Kidney epithelial cell (primary cell): ENCODE data around the gene DRC3. TPM values are rescaled to one million over a fixed set of nuclear protein-coding genes. Genes with fewer than 3 reads are reported as not detected.
A peak's percentile ranks its signal among the peaks of the same experiment; 100 is the strongest.

Experiments used
- DNase-seq: peaks from one replicate; pipeline ENCODE4 v3.0.0-alpha.2; 2010; ENCODE audit warnings: low read depth
- H3K27me3 ChIP-seq: 2 replicates; pipeline ENCODE4 v1.6.0; 2011; ENCODE audit warnings: low read length; ENCODE audit not compliant: control insufficient read depth, insufficient read depth
- H3K36me3 ChIP-seq: 2 replicates; pipeline ENCODE4 v1.5.1; 2011; ENCODE audit warnings: low read length; ENCODE audit not compliant: control insufficient read depth, insufficient read depth
- H3K4me3 ChIP-seq: 2 replicates; pipeline ENCODE4 v1.5.1; 2011; ENCODE audit warnings: low read depth, mild to moderate bottlenecking, control low read depth, low read length
- CTCF ChIP-seq: IDR thresholded peaks from 2 replicates; pipeline ENCODE4 v1.5.1; 2011; ENCODE audit warnings: mild to moderate bottlenecking, moderate library complexity, low read length, control low read depth, inconsistent platforms; ENCODE audit not compliant: insufficient read depth, poor library complexity, severe bottlenecking
- total RNA-seq: library from RNA; depleted of rRNA; stranded (reverse); fragments of >200 nt; gene quantifications from 2 replicates; pipeline ENCODE4 v1.2.3, GENCODE V29; 2015

The DRC3 gene
- total RNA-seq, 1 donor from 2014 or later, result 3.9 TPM

GRCh38 chr17:18038861-18039534, 66.3 kb downstream of the DRC3 start, which contains the start of the genes ATPAF2 and GID4:
Gene ATPAF2 (minus strand): TSS chr17:18039168. CDS start chr17:18039013, 155 bp downstream.
Gene GID4 (plus strand): TSS chr17:18039408. CDS start chr17:18039465, 57 bp downstream.
- Histone ChIP-seq H3K4me3 (peak within 1 kb of the TSS; percentile 98), H3K36me3 (no peaks in the 10 kb centered on the region), H3K27me3 (no peaks in the 10 kb centered on the region)
- peak; percentile 93 for DNase-seq
- TF ChIP-seq CTCF, result peak; percentile 4

- H3K36me3 ChIP-seq, result no peaks in the 10 kb centered on the region
Measured at GRCh38 chr17:18039535-18040260, 67.0 kb downstream of the DRC3 start.

GRCh38 chr17:18040261-18040858, 67.7 kb downstream of the DRC3 start:
- H3K27me3 ChIP-seq, result no peaks in the 10 kb centered on the region
- DNase-seq, result no peak
- H3K36me3 ChIP-seq, result no peaks in the 10 kb centered on the region
- H3K4me3 ChIP-seq, result peak overlapping the region; percentile 98
- no peak for TF ChIP-seq CTCF

More at GRCh38 chr17:18039535-18040260, 67.0 kb downstream of the DRC3 start:
- no peak for TF ChIP-seq CTCF
- no peak for DNase-seq
- H3K27me3 ChIP-seq, result no peaks in the 10 kb centered on the region
- peak overlapping the region; percentile 98 for H3K4me3 ChIP-seq

- Histone ChIP-seq H3K36me3 (no peaks in the 10 kb centered on the region), H3K4me3 (no peak overlapping the region), H3K27me3 (no peaks in the 10 kb centered on the region)
- DNase-seq, result no peak
- no peak for TF ChIP-seq CTCF
Measured at GRCh38 chr17:18041776-18042175, 69.1 kb downstream of the DRC3 start.

- no peak overlapping the region for H3K4me3 ChIP-seq
- DNase-seq, result no peak
- no peak for TF ChIP-seq CTCF
- no peaks in the 10 kb centered on the region for H3K36me3 ChIP-seq
- H3K27me3 ChIP-seq, result no peaks in the 10 kb centered on the region
Measured at GRCh38 chr17:18042983-18043382, 70.3 kb downstream of the DRC3 start.
